ENCODE measurements around the gene FABP7.

Gene FABP7

GRCh38 chr6:122799140-122799745 is 19.7 kb downstream of the FABP7 start:
- DNase-seq = no peak

GRCh38 chr6:122799916-122800686 is 20.6 kb downstream of the FABP7 start:
- DNase-seq = no peak

- DNase-seq = no peak
Observed at GRCh38 chr6:122800906-122801305, 21.4 kb downstream of the FABP7 start.

- no peak for DNase-seq
Observed at GRCh38 chr6:122801397-122801796, 21.9 kb downstream of the FABP7 start.

GRCh38 chr6:122803171-122803661 is 23.7 kb downstream of the FABP7 start:
- DNase-seq = no peak

- DNase-seq = no peak
Observed at GRCh38 chr6:122804962-122805485, 25.5 kb downstream of the FABP7 start.

- no peak for DNase-seq
Observed at GRCh38 chr6:122806291-122806690, 26.8 kb downstream of the FABP7 start.

GRCh38 chr6:122808121-122808885 is 28.8 kb downstream of the FABP7 start:
- DNase-seq = no peak

- DNase-seq = no peak
Observed at GRCh38 chr6:122809001-122809400, 29.5 kb downstream of the FABP7 start.

- DNase-seq = no peak
Observed at GRCh38 chr6:122809691-122810090, 30.2 kb downstream of the FABP7 start.

GRCh38 chr6:122810189-122810588 is 30.7 kb downstream of the FABP7 start:
- DNase-seq = no peak

GRCh38 chr6:122817358-122817757 is 37.8 kb downstream of the FABP7 start:
- DNase-seq = no peak

- no peak for DNase-seq
Observed at GRCh38 chr6:122817766-122818165, 38.2 kb downstream of the FABP7 start.

- DNase-seq = no peak
Observed at GRCh38 chr6:122818866-122819265, 39.4 kb downstream of the FABP7 start.

GRCh38 chr6:122821095-122821494 is 41.6 kb downstream of the FABP7 start:
- DNase-seq = no peak

GRCh38 chr6:122825163-122825562 is 45.6 kb downstream of the FABP7 start:
- DNase-seq = no peak

GRCh38 chr6:122829456-122829855 is 49.9 kb downstream of the FABP7 start:
- no peak for DNase-seq

- no peak for DNase-seq
Observed at GRCh38 chr6:122831511-122831910, 52.0 kb downstream of the FABP7 start.

- no peak for DNase-seq
Observed at GRCh38 chr6:122832459-122832858, 52.9 kb downstream of the FABP7 start.

GRCh38 chr6:122833021-122833491 is 53.5 kb downstream of the FABP7 start:
- no peak for DNase-seq
